Hair follicle dermal papilla cell (primary cell): Measurements from ENCODE around the gene LGALS13. TPM values are rescaled to one million over a fixed set of nuclear protein-coding genes. Genes with fewer than 3 reads are reported as not detected.

Source experiments
- small RNA-seq: library from RNA; depleted of rRNA; stranded (forward); fragments of <200 nt; gene quantifications from one replicate; pipeline ENCODE3, GENCODE V24; 2012
- total RNA-seq: library from RNA; depleted of rRNA; stranded (reverse); fragments of >200 nt; gene quantifications from 2 replicates; pipeline ENCODE4 v1.2.3, GENCODE V29; 2012

The LGALS13 gene, protein sequence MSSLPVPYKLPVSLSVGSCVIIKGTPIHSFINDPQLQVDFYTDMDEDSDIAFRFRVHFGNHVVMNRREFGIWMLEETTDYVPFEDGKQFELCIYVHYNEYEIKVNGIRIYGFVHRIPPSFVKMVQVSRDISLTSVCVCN
- total RNA-seq: not detected in 2 replicates

DNA sequence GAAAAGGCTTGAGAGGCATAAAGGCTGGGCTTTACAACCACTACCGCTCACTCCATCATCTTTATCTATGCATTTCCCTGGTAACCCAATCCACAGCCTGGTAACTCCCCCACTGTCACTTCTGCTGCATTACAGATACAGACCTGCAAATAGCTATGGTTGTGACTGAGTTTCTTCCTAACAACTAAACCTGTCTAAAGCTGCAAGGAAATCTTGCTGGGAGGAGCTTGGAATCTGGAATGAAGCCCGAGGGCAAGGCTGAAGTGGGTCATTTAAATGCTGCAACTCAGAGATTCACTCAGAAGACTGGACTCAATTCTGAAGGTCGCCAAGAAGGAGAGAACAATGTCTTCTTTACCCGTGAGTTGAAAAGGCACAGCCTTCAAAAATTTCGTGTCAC lies at the start of gene LGALS13:
TSS of gene LGALS13 (plus strand) at position 301 of the 400 bp plus-strand sequence. CDS start at position 346, 45 bp downstream.

DNA sequence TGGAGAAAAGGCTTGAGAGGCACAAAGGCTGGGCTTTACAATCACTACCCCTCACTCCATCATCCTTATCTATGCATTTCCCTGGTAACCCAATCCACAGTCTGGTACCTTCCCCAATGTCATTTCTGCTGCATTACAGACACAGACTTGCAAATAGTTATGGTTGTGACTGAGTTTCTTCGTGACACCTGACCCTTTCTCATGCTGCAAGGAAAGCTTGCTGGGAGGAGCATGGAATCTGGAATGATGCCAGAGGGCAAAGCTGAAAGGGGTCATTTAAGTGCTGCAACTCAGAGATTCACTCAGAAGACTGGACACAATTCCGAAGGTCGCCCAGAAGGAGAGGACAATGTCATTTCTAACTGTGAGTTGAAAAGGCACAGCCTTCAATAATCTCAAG lies 53.3 kb downstream of the LGALS13 start, which contains the start of gene LGALS16:
TSS of gene LGALS16 (plus strand) at position 301 of the 400 bp plus-strand sequence. CDS start at position 350, 49 bp downstream.

Small RNA genes within 50 kb of the gene (small RNA-seq; reads per million reads assigned to genes)
- gene AC005176.2: not detected
- not detected for gene RPS29P24
- not detected for gene RPS29P25
- gene RPS29P26: not detected
- gene RPS29P30: not detected

Other genes starting within 250 kb of the LGALS13 start
- 32.9 and 35.5 TPM in 2 replicates for gene PAF1, start 211.4 kb upstream of the LGALS13 start, total RNA-seq
- gene MED29, start 211.1 kb upstream of the LGALS13 start, total RNA-seq: 31.2 and 32.2 TPM in 2 replicates
- gene ZFP36, start 195.7 kb upstream of the LGALS13 start, total RNA-seq: 18.9 and 19.0 TPM in 2 replicates
- gene PLEKHG2, start 189.9 kb upstream of the LGALS13 start, total RNA-seq: 41.0 and 41.9 TPM in 2 replicates
- gene RPS16, start 166.6 kb upstream of the LGALS13 start, total RNA-seq: 213 and 236 TPM in 2 replicates
- 87.7 and 93.9 TPM in 2 replicates for gene SUPT5H, start 156.9 kb upstream of the LGALS13 start, total RNA-seq
- 32.9 and 33.4 TPM in 2 replicates for gene TIMM50, start 121.7 kb upstream of the LGALS13 start, total RNA-seq
- gene DLL3, start 103.6 kb upstream of the LGALS13 start, total RNA-seq: not detected in 2 replicates
- not detected in 2 replicates for gene SELENOV, start 87.4 kb upstream of the LGALS13 start, total RNA-seq
- 3.7 and 4.4 TPM in 2 replicates for gene EID2B, start 69.7 kb upstream of the LGALS13 start, total RNA-seq
- gene EID2, start 62.4 kb upstream of the LGALS13 start, total RNA-seq: 9.0 and 9.2 TPM in 2 replicates
- not detected in 2 replicates for gene LGALS16, start 53.4 kb downstream of the LGALS13 start, total RNA-seq
- not detected in 2 replicates for gene LGALS14, start 102.0 kb downstream of the LGALS13 start, total RNA-seq
- not detected in 2 replicates for gene CLC, start 135.5 kb downstream of the LGALS13 start, total RNA-seq
- not detected in 2 replicates for gene LEUTX, start 176.3 kb downstream of the LGALS13 start, total RNA-seq
- gene DYRK1B, start 231.6 kb downstream of the LGALS13 start, total RNA-seq: 14.8 and 18.7 TPM in 2 replicates
- 52.9 and 54.0 TPM in 2 replicates for gene FBL, start 243.9 kb downstream of the LGALS13 start, total RNA-seq